Testis (tissue), 2 donors: ENCODE measurements around the gene GOT1.

Experiments
- CTCF ChIP-seq, 3 experiments: fragments of 450-650 bp in 2 of 3; fragments of 200-600 bp in 1 of 3; sonication (generic) in 1 of 3; IDR thresholded peaks; one replicate each; pipeline ENCODE4 v1.5.1; 2016 to 2019; ENCODE audit warnings: antibody characterized with exemption in 3 of 3, mild to moderate bottlenecking in 2 of 3, moderate library complexity in 1 of 3
- POLR2A ChIP-seq: fragments of 450-650 bp; IDR thresholded peaks from one replicate; pipeline ENCODE4 v1.6.1; 2017; ENCODE audit warnings: antibody characterized with exemption, mild to moderate bottlenecking, moderate library complexity

GRCh38 chr10:99358101-99358500, 72.3 kb downstream of the GOT1 start:
- TF ChIP-seq CTCF (IDR thresholded peaks at IDR 0.05) (no peak), POLR2A (no peak)
